Hepatocyte (in vitro differentiated cells): ENCODE data around the gene ARHGAP6. TPM values are rescaled to one million over a fixed set of nuclear protein-coding genes. Genes with fewer than 3 reads are reported as not detected.

Source experiments
- DNase-seq: peaks from one replicate; pipeline ENCODE4 v3.0.0-alpha.2; 2016; ENCODE audit warnings: low spot score
- H2AFZ ChIP-seq: fragments of 200-600 bp; sonication (generic); 2 replicates; pipeline ENCODE4 v1.6.0; 2016; ENCODE audit warnings: antibody characterized with exemption, mild to moderate bottlenecking
- H3K27ac ChIP-seq: fragments of 200-600 bp; sonication (generic); 2 replicates; pipeline ENCODE4 v1.5.1; 2016; ENCODE audit warnings: mild to moderate bottlenecking
- H3K27me3 ChIP-seq: fragments of 200-600 bp; sonication (generic); 2 replicates; pipeline ENCODE4 v1.6.1; 2016
- H3K36me3 ChIP-seq: fragments of 200-600 bp; sonication (generic); replicated peaks from 2 replicates; pipeline ENCODE4 v1.5.1; 2016; ENCODE audit warnings: low read depth; ENCODE audit not compliant: insufficient read depth
- H3K4me1 ChIP-seq: fragments of 200-600 bp; sonication (generic); 2 replicates; pipeline ENCODE4 v1.5.1; 2016; ENCODE audit warnings: mild to moderate bottlenecking, moderate library complexity; ENCODE audit not compliant: insufficient read depth
- H3K4me2 ChIP-seq: fragments of 200-600 bp; sonication (generic); 2 replicates; pipeline ENCODE4 v1.6.0; 2016
- H3K4me3 ChIP-seq: fragments of 200-600 bp; sonication (generic); 2 replicates; pipeline ENCODE4 v1.5.1; 2016; ENCODE audit warnings: mild to moderate bottlenecking
- H3K79me2 ChIP-seq: fragments of 200-600 bp; sonication (generic); 2 replicates; pipeline ENCODE4 v1.6.0; 2017; ENCODE audit warnings: mild to moderate bottlenecking
- H3K9me2 ChIP-seq: fragments of 200-600 bp; sonication (generic); replicated peaks from 2 replicates; pipeline ENCODE4 v1.6.0; 2017; ENCODE audit warnings: mild to moderate bottlenecking; ENCODE audit not compliant: insufficient read depth
- H3K9me3 ChIP-seq: fragments of 200-600 bp; sonication (generic); 2 replicates; pipeline ENCODE4 v1.5.1; 2016; ENCODE audit warnings: low read depth, mild to moderate bottlenecking
- H4K20me1 ChIP-seq: fragments of 200-600 bp; sonication (generic); 2 replicates; pipeline ENCODE4 v1.6.0; 2016; ENCODE audit warnings: mild to moderate bottlenecking; ENCODE audit not compliant: insufficient read depth, poor library complexity, severe bottlenecking
- CTCF ChIP-seq: fragments of 200-600 bp; sonication (generic); IDR thresholded peaks from 2 replicates; pipeline ENCODE4 v1.5.1; 2016; ENCODE audit warnings: antibody characterized with exemption, mild to moderate bottlenecking; ENCODE audit not compliant: poor library complexity
- EZH2 ChIP-seq: fragments of 200-600 bp; sonication (generic); IDR thresholded peaks from 2 replicates; pipeline ENCODE4 v1.6.1; 2016; ENCODE audit warnings: antibody characterized with exemption, mild to moderate bottlenecking, borderline replicate concordance
- EZH2phosphoT487 ChIP-seq: fragments of 200-600 bp; sonication (generic); IDR thresholded peaks from one replicate; pipeline ENCODE4 v1.6.1; 2018; ENCODE audit warnings: antibody characterized with exemption, mild to moderate bottlenecking, low read depth, moderate library complexity; ENCODE audit not compliant: unreplicated experiment, severe bottlenecking
- WGBS: methylation state at CpG from one replicate; pipeline ENCODE4 v1.1.6; 2016; ENCODE audit warnings: low lambda C conversion rate; ENCODE audit errors: missing lambda C conversion rate; 5-methylcytosine and 5-hydroxymethylcytosine counted together
- polyA plus RNA-seq: library from polyadenylated mRNA; unstranded; fragments of >200 nt; fragmentation: Nextera tagmentation; extraction: Ambion mirVana; gene quantifications from 2 replicates; pipeline ENCODE4 v1.2.1, GENCODE V29; 2016
- total RNA-seq: library from RNA; depleted of rRNA; stranded (reverse); fragments of >200 nt; gene quantifications from 2 replicates; pipeline ENCODE4 v1.2.3, GENCODE V29; 2014

The ARHGAP6 gene
- total and polyA plus RNA-seq, 2 experiments from 2014 or later = 4.9 to 6.9 TPM

- Histone ChIP-seq H2AFZ (no peak overlapping the region), H3K36me3 (no peaks in the 10 kb centered on the region), H3K9me3 (no peaks in the 10 kb centered on the region), H3K27me3 (no peaks in the 10 kb centered on the region), H3K9me2 (no peaks in the 10 kb centered on the region), H3K4me2 (no peak overlapping the region), H3K79me2 (no peaks in the 10 kb centered on the region), H3K4me3 (no peak overlapping the region), H4K20me1 (no peaks in the 10 kb centered on the region), H3K4me1 (no peaks in the 10 kb centered on the region), H3K27ac (no peak overlapping the region)
- TF ChIP-seq CTCF = no peak
- no peak for TF ChIP-seq EZH2phosphoT487
- TF ChIP-seq EZH2 = no peak
- DNase-seq = no peak
- WGBS = 61% methylated on average over 7 of the region's 7 CpGs
These were observed 354.0 kb downstream of the ARHGAP6 start for GRCh38 chrX:11311706-11312105.

- TF ChIP-seq EZH2phosphoT487 = no peak
- TF ChIP-seq CTCF = no peak
- no peak for TF ChIP-seq EZH2
These were observed 356.5 kb downstream of the ARHGAP6 start for GRCh38 chrX:11309220-11309619.

GRCh38 chrX:11305641-11306040 is 360.1 kb downstream of the ARHGAP6 start:
- Histone ChIP-seq H3K4me2 (no peak overlapping the region), H3K4me3 (no peak overlapping the region), H2AFZ (no peak overlapping the region), H3K9me2 (no peaks in the 10 kb centered on the region), H3K36me3 (no peaks in the 10 kb centered on the region), H3K27me3 (no peaks in the 10 kb centered on the region), H3K9me3 (no peaks in the 10 kb centered on the region), H3K27ac (no peak overlapping the region), H3K4me1 (no peaks in the 10 kb centered on the region), H4K20me1 (no peaks in the 10 kb centered on the region), H3K79me2 (no peaks in the 10 kb centered on the region)
- 70% methylated on average over 1 of the region's 1 CpG for WGBS
- DNase-seq = no peak
- no peak for TF ChIP-seq EZH2
- TF ChIP-seq EZH2phosphoT487 = no peak
- TF ChIP-seq CTCF = no peak

More at GRCh38 chrX:11309220-11309619, 356.5 kb downstream of the ARHGAP6 start:
- no peak overlapping the region for H3K4me3 ChIP-seq
- H3K27me3 ChIP-seq = no peaks in the 10 kb centered on the region
- H4K20me1 ChIP-seq = no peaks in the 10 kb centered on the region
- no peak overlapping the region for H3K4me2 ChIP-seq
- H3K79me2 ChIP-seq = no peaks in the 10 kb centered on the region
- H3K9me2 ChIP-seq = no peaks in the 10 kb centered on the region
- H3K4me1 ChIP-seq = no peaks in the 10 kb centered on the region
- no peak for DNase-seq
- H3K36me3 ChIP-seq = no peaks in the 10 kb centered on the region
- H3K9me3 ChIP-seq = no peaks in the 10 kb centered on the region
- 70% methylated on average over 5 of the region's 5 CpGs for WGBS
- H2AFZ ChIP-seq = no peak overlapping the region
- no peak overlapping the region for H3K27ac ChIP-seq

GRCh38 chrX:11304829-11305228 is 360.9 kb downstream of the ARHGAP6 start:
- no peaks in the 10 kb centered on the region for H3K36me3 ChIP-seq
- H3K27ac ChIP-seq = no peak overlapping the region
- H3K4me1 ChIP-seq = no peaks in the 10 kb centered on the region
- no peaks in the 10 kb centered on the region for H3K27me3 ChIP-seq
- TF ChIP-seq EZH2 (no peak), EZH2phosphoT487 (no peak), CTCF (no peak)
- no peaks in the 10 kb centered on the region for H3K79me2 ChIP-seq
- DNase-seq = no peak
- no peak overlapping the region for H3K4me2 ChIP-seq
- H3K9me2 ChIP-seq = no peaks in the 10 kb centered on the region
- H3K9me3 ChIP-seq = no peaks in the 10 kb centered on the region
- 85% methylated on average over 6 of the region's 6 CpGs for WGBS
- no peaks in the 10 kb centered on the region for H4K20me1 ChIP-seq
- H2AFZ ChIP-seq = no peak overlapping the region
- no peak overlapping the region for H3K4me3 ChIP-seq
